Osteoblast (primary cell): Measurements from ENCODE around the gene CMTM1. TPM values are rescaled to one million over a fixed set of nuclear protein-coding genes. Genes with fewer than 3 reads are reported as not detected.

Experiments
- DNase-seq: peaks from one replicate; pipeline ENCODE4 v3.0.0; 2011; ENCODE audit warnings: low spot score, mixed read lengths; ENCODE audit not compliant: insufficient read length; ENCODE audit errors: missing footprints
- H2AFZ ChIP-seq: 2 replicates; pipeline ENCODE4 v1.6.0; 2011; ENCODE audit warnings: mild to moderate bottlenecking, low read length
- H3K27ac ChIP-seq: 2 replicates; pipeline ENCODE4 v1.5.1; 2011; ENCODE audit warnings: mild to moderate bottlenecking, low read depth, low read length, moderate library complexity
- H3K27me3 ChIP-seq: 2 replicates; pipeline ENCODE4 v1.6.0; 2012; ENCODE audit warnings: mild to moderate bottlenecking, control low read depth, inconsistent platforms, low read length, moderate library complexity; ENCODE audit not compliant: insufficient read depth
- H3K36me3 ChIP-seq: 2 replicates; pipeline ENCODE4 v1.5.1; 2011; ENCODE audit warnings: mild to moderate bottlenecking, low read length, control low read depth, moderate library complexity; ENCODE audit not compliant: insufficient read depth
- H3K4me1 ChIP-seq: 2 replicates; pipeline ENCODE4 v1.5.1; 2011; ENCODE audit warnings: mild to moderate bottlenecking, low read length, control low read depth, moderate library complexity; ENCODE audit not compliant: insufficient read depth
- H3K4me2 ChIP-seq: 2 replicates; pipeline ENCODE4 v1.6.0; 2011; ENCODE audit warnings: mild to moderate bottlenecking, low read length; ENCODE audit not compliant: insufficient read depth
- H3K4me3 ChIP-seq: fragments of 200-600 bp; sonication (generic); 3 replicates; pipeline ENCODE4 v1.5.1; 2012; ENCODE audit warnings: mild to moderate bottlenecking, low read length, inconsistent platforms; ENCODE audit not compliant: insufficient read depth
- H3K79me2 ChIP-seq: 2 replicates; pipeline ENCODE4 v1.6.0; 2012; ENCODE audit warnings: mild to moderate bottlenecking, low read length, control low read depth, inconsistent platforms; ENCODE audit not compliant: insufficient read depth
- H3K9me3 ChIP-seq: 2 replicates; pipeline ENCODE4 v1.5.1; 2011; ENCODE audit warnings: low read depth, low read length, control low read depth
- H4K20me1 ChIP-seq: 2 replicates; pipeline ENCODE4 v1.6.0; 2012; ENCODE audit warnings: mild to moderate bottlenecking, low read length, control low read depth; ENCODE audit not compliant: insufficient read depth
- total RNA-seq: library from RNA; depleted of rRNA; stranded (reverse); fragments of >200 nt; gene quantifications from 2 replicates; pipeline ENCODE4 v1.2.3, GENCODE V29; 2012
- TF ChIP-seq, protein P1 (sequence below): IDR thresholded peaks from 2 replicates; pipeline ENCODE4 v1.5.1; 2011; ENCODE audit warnings: mild to moderate bottlenecking, low read depth, low read length, moderate library complexity; ENCODE audit errors: extremely low read depth

The CMTM1 gene
- total RNA-seq, 1 donor, result 4.0 TPM

DNA sequence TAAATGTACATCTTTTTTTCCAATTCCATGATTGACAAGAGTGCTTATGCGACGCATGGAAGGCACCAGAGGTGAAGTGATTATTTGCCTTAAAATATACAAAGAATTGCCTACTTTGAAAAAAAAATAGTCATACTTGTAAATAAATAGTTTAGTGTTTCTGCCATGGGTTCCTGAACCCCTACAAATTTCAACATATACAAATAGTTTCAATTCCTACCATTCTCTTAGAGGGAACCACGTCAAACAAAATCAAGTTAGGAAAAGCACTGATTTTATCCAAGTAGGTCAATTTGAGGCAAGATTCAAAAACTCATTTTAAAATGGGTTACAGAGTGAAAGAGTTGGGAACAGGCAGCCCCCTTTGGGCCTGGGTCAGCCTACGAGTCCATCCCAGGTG is 49.9 kb downstream of the CMTM1 start:
- Histone ChIP-seq H3K4me2 (no peak overlapping the region), H3K36me3 (peaks cover 20% of the 10 kb centered on the region), H4K20me1 (no peaks in the 10 kb centered on the region), H3K27me3 (no peaks in the 10 kb centered on the region), H3K27ac (no peak overlapping the region), H2AFZ (no peak overlapping the region), H3K4me3 (no peak overlapping the region), H3K4me1 (peaks cover 41% of the 10 kb centered on the region), H3K9me3 (no peaks in the 10 kb centered on the region), H3K79me2 (no peaks in the 10 kb centered on the region)
- no peak for DNase-seq
- TF ChIP-seq, protein P1, sequence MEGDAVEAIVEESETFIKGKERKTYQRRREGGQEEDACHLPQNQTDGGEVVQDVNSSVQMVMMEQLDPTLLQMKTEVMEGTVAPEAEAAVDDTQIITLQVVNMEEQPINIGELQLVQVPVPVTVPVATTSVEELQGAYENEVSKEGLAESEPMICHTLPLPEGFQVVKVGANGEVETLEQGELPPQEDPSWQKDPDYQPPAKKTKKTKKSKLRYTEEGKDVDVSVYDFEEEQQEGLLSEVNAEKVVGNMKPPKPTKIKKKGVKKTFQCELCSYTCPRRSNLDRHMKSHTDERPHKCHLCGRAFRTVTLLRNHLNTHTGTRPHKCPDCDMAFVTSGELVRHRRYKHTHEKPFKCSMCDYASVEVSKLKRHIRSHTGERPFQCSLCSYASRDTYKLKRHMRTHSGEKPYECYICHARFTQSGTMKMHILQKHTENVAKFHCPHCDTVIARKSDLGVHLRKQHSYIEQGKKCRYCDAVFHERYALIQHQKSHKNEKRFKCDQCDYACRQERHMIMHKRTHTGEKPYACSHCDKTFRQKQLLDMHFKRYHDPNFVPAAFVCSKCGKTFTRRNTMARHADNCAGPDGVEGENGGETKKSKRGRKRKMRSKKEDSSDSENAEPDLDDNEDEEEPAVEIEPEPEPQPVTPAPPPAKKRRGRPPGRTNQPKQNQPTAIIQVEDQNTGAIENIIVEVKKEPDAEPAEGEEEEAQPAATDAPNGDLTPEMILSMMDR, result no peak

DNA sequence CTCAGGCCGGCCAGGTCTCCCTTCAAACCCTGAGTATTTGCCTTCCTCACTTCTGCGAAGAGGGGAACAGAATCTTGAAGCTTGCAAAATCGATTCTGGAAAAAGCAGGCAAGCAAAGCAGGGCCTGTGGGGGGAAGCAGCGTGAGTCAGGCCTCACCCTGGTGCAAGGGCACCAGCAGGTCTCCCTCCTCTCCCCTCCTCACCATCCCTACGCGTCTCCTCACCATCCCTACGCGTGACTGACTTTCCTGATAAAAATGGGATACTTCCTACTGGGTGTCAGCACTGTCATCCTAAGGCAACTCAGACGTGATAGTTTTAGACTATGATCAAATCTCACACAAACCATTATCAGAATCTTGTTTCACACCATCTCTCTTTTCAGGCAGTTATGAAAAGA is 50.4 kb downstream of the CMTM1 start:
- Histone ChIP-seq H3K4me1 (peaks cover 45% of the 10 kb centered on the region), H3K9me3 (no peaks in the 10 kb centered on the region), H3K36me3 (peaks cover 18% of the 10 kb centered on the region), H3K27me3 (no peaks in the 10 kb centered on the region), H3K27ac (no peak overlapping the region), H3K4me2 (no peak overlapping the region), H3K4me3 (no peak overlapping the region), H3K79me2 (no peaks in the 10 kb centered on the region), H2AFZ (no peak overlapping the region), H4K20me1 (no peaks in the 10 kb centered on the region)
- DNase-seq, result no peak
- TF ChIP-seq, protein P1, result no peak

DNA sequence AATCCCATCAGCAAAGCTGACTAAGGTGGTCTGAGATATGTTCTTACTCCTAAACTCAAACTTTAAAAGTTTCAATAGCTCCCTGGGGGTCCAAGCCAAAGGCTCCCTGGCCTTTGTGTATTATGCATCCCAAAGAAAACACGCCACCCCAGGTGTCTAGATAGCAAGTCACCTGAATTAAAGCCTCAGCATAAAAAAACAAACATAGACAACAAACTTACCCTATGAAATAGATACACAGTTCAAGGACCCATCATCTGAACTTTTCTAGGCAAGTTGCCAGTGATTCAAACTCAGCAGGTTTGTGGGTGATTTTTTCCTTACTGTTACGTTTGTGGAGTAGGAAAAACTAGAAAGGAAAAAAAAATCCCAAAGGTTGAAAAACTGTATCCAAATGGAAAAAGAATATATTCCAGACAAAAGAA is 50.8 kb downstream of the CMTM1 start:
- H4K20me1 ChIP-seq, result no peaks in the 10 kb centered on the region
- no peaks in the 10 kb centered on the region for H3K79me2 ChIP-seq
- H2AFZ ChIP-seq, result no peak overlapping the region
- H3K27me3 ChIP-seq, result no peaks in the 10 kb centered on the region
- H3K27ac ChIP-seq, result no peak overlapping the region
- H3K9me3 ChIP-seq, result no peaks in the 10 kb centered on the region
- no peak overlapping the region for H3K4me2 ChIP-seq
- TF ChIP-seq, protein P1, result no peak
- H3K36me3 ChIP-seq, result peaks cover 17% of the 10 kb centered on the region
- H3K4me1 ChIP-seq, result peaks cover 47% of the 10 kb centered on the region
- no peak for DNase-seq
- H3K4me3 ChIP-seq, result no peak overlapping the region

DNA sequence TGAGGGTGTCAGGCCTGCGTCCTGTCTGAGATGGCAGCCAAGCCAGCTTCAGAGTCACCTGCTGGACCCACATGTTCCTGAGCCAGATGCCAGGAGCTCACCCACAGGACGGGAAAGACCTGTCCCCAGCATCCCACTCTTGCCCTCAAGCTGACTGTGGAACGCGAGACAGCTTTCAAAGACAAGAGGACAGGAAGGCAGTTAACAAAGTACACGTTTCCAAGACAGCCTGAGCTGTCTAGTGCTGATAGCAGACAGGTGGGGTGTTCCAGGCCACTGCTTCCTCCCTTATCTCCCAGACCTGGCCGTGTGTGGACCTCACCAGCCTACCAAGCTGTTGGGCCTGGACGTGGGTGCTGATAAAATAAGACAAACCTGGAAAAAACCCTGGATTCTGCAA is 51.5 kb downstream of the CMTM1 start:
- Histone ChIP-seq H3K36me3 (peaks cover 10% of the 10 kb centered on the region), H3K9me3 (no peaks in the 10 kb centered on the region), H3K4me2 (no peak overlapping the region), H3K4me1 (peaks cover 54% of the 10 kb centered on the region), H2AFZ (no peak overlapping the region), H3K27ac (peak overlapping the region; percentile 100), H4K20me1 (no peaks in the 10 kb centered on the region), H3K27me3 (no peaks in the 10 kb centered on the region), H3K79me2 (no peaks in the 10 kb centered on the region), H3K4me3 (no peak overlapping the region)
- TF ChIP-seq, protein P1, result no peak
- no peak for DNase-seq
